Measurements from ENCODE around the gene GAL3ST3.
A peak's percentile ranks its signal among the peaks of the same experiment; 100 is the strongest.

Gene GAL3ST3

DNA sequence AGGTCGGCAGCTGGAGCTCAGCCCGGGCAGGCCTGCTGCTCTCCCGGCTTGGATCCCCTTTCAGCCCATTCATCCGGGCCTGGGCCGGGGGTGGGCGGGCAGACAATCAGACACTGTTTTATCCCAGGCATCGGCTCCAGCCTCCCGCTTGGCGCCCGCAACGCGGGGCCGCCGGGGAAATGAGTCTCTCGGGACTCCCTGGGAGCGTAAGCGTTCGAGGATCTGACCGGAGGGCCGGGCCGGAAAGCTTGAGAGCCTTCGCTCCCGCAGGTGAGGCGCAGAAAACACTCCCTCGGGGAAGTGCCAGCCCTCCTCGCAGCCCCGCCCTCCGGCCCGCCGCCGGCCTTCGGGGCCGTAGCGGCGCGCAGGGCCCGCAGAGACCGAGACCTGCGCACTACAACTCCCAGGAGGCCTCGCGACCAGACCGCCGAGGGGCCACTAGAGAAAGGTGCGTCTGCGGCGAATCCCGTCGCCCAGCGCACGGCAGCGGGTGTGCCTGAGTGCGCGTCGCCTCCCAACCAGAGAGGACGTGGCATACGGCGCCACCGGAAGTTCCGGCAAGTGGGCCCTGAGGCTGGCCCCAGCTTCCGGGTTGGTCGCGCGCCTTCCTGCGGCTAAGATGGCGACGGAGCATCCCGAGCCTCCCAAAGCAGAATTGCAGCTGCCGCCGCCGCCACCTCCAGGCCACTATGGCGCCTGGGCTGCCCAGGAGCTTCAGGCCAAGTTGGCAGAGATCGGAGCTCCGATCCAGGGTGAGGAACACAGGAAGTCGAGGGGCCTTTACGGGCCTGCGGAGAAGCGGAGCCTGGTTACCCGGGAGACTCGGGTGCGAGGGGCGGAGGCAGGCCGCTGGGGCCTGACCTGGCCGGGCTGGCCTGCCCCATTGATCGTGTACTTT is 3.1 kb upstream of the GAL3ST3 start, which contains the start of gene SF3B2:
TSS of gene SF3B2 (plus strand) at position 599 of the 898 bp plus-strand sequence. CDS start at position 620, 21 bp downstream.
- Histone ChIP-seq H3K4me1 (ENCODE audit: control insufficient read depth, insufficient read depth, low read length) (peaks cover 24% of the 10 kb centered on the region), H3K4me3 (ENCODE audit: low read length) (peak within 1 kb of the TSS; percentile 98), H3K9me3 (replicated peaks; ENCODE audit: low read length) (no peaks in the 10 kb centered on the region), H3K9ac (ENCODE audit: low read depth, low read length) (peak within 1 kb of the TSS; percentile 98), H3K36me3 (ENCODE audit: insufficient read depth, low read length) (peaks cover 26% of the 10 kb centered on the region), H3K4me2 (ENCODE audit: low read length) (peak within 1 kb of the TSS; percentile 80), H3K27me3 (ENCODE audit: control insufficient read depth, insufficient read depth, low read length) (no peaks in the 10 kb centered on the region)

DNA sequence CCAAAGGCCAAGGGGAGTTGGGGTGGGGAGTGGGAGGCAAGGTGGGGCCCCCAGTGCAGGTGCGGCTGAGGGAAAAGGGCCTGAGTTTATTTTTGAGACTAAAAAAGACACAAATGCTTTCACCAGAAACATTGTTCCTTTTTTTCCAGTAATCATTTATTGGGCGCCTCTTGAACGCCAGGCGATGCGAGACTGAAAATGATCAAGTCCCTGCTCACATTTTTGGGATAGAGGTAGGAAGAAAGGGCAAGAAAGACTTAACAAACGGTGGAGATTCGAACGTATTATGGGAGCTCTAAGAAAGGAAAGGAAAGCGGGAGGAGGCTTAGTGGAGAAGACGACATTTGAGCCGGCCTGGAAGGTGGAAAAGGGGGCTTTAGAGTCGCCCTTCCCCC is 2.4 kb upstream of the GAL3ST3 start:
- H3K27me3 ChIP-seq (ENCODE audit: control insufficient read depth, insufficient read depth, low read length): no peaks in the 10 kb centered on the region
- peak overlapping the region; percentile 98 for H3K4me3 ChIP-seq (ENCODE audit: low read length)
- peaks cover 19% of the 10 kb centered on the region for H3K36me3 ChIP-seq (ENCODE audit: insufficient read depth, low read length)
- peak overlapping the region; percentile 80 for H3K4me2 ChIP-seq (ENCODE audit: low read length)
- H3K9ac ChIP-seq (ENCODE audit: low read depth, low read length): peak overlapping the region; percentile 98
- H3K9me3 ChIP-seq (replicated peaks; ENCODE audit: low read length): no peaks in the 10 kb centered on the region
- H3K4me1 ChIP-seq (ENCODE audit: control insufficient read depth, insufficient read depth, low read length): peaks cover 24% of the 10 kb centered on the region

DNA sequence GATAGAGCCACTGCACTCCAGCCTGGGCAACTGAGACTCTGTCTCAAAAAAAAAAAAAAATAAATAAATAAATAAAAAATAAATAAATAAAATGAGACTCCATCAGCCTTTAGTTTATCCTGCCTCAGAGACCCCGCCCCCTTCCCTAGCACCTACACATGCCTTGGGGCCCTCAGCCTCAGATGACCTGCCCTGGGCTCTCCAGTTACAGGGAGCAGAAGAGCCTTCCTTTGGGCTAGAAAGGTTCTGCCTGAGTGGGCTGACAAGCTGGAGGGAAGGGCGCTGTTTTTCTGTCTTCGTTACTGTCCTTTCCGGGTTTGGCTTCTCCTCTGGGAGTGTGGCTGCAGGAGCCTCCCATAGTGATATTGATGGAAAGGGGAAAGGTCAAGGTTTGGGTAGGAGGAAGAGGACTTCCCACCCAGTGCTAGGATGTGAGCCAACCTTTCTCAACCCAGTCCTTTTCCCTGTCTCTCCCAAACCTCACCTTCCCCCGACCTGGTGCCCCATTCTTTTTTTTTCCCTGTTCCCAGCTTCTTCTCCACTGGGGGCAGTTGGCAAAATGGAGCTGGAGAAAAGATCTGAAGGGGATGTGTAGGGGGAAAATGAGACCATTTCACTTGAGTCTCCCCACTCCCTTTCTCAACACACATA is 1.7 kb upstream of the GAL3ST3 start:
- Histone ChIP-seq H3K36me3 (ENCODE audit: insufficient read depth, low read length) (peaks cover 13% of the 10 kb centered on the region), H3K9ac (ENCODE audit: low read depth, low read length) (peak overlapping the region; percentile 98), H3K4me1 (ENCODE audit: control insufficient read depth, insufficient read depth, low read length) (peaks cover 24% of the 10 kb centered on the region), H3K27me3 (ENCODE audit: control insufficient read depth, insufficient read depth, low read length) (no peaks in the 10 kb centered on the region), H3K4me3 (ENCODE audit: low read length) (no peak overlapping the region), H3K4me2 (ENCODE audit: low read length) (peak overlapping the region; percentile 80), H3K9me3 (replicated peaks; ENCODE audit: low read length) (no peaks in the 10 kb centered on the region)

DNA sequence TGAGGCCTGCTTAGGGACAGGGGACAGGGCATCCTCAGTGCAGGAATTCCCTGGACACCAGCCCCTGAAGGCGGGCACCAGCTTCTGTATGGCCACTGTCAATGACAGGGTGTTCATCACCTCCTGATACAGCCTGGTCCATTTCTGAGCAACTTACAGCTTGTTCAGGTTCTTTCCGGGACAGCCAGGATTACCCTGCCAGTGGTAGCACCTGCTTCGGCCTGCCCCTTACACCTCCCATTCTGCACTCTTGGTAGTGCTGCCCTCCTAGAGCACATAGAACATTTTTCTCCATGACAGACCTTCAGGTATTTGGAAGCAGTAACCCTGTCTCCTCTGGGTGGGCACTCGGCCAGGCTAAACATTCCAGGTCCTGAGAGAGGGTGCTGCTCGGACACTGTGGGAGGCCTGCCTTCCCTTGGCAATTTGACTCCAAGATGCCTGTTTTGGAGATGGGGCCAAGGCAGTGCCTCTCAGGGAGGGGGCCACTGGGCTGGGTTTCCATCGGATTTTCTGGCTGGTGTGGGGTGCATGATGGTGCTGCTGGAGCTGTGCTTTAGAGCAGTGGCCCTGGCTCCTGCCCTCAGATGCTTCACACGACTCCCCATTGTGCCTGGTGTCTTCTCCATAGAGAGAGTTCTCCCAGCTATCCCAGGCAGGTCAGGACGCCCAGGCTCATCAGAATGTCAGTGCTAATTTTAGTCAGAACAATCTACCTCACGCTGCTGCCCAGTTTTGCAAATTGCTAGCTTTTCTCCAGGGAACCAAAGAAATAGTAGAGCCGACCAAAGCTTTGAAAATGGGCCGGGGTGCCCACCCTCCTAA is 1.2 kb downstream of the GAL3ST3 start:
- Histone ChIP-seq H3K9me3 (replicated peaks; ENCODE audit: low read length) (no peaks in the 10 kb centered on the region), H3K36me3 (ENCODE audit: insufficient read depth, low read length) (no peaks in the 10 kb centered on the region), H3K27me3 (ENCODE audit: control insufficient read depth, insufficient read depth, low read length) (no peaks in the 10 kb centered on the region), H3K9ac (ENCODE audit: low read depth, low read length) (no peak overlapping the region), H3K4me3 (ENCODE audit: low read length) (no peak overlapping the region), H3K4me1 (ENCODE audit: control insufficient read depth, insufficient read depth, low read length) (peaks cover 21% of the 10 kb centered on the region), H3K4me2 (ENCODE audit: low read length) (no peak overlapping the region)

DNA sequence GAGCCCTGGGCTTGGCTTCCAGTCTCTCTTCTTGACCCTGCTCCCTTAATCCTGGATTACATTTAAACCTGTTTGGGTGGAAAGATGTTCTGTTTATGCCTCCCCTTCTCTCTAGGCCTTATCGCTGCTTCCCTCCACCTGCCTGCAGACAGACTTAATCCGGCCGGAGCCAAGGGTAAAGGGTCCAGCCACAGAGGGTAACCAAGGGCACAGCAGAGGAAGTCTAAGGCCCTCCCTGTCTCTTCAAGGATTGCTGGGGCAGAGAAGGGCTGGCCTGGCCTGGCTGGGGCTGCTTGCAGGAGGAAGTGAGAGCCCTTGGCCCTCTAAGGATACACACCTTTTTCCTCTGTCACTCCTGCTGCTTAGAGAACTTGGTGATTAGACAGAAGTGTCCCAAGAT is 2.1 kb downstream of the GAL3ST3 start:
- Histone ChIP-seq H3K4me2 (ENCODE audit: low read length) (no peak overlapping the region), H3K4me3 (ENCODE audit: low read length) (no peak overlapping the region), H3K36me3 (ENCODE audit: insufficient read depth, low read length) (no peaks in the 10 kb centered on the region), H3K9ac (ENCODE audit: low read depth, low read length) (no peak overlapping the region), H3K9me3 (replicated peaks; ENCODE audit: low read length) (no peaks in the 10 kb centered on the region), H3K4me1 (ENCODE audit: control insufficient read depth, insufficient read depth, low read length) (peaks cover 21% of the 10 kb centered on the region), H3K27me3 (ENCODE audit: control insufficient read depth, insufficient read depth, low read length) (no peaks in the 10 kb centered on the region)

DNA sequence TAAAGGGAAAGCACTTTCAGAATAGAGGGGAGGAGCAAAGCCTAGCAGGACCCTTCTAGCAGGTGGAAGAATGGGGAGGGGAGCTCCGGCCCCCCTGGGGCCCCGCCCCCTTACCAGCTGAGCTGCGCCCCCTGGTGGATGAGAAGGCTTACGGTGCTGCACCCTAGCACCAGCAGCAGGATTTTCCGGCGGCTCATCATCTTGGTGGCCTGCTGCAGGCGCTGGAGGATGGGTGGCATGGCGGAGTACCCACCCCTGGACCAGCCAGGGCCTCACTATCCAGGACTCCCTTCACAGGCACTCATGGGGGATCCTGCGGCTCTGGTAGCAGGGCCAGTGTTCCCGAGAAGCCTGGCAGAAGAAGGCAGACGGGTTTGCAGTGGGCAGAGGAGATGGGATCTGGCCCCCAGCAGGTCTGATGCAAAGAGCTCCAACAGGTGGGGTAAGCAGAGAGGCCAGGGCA is 3.8 kb downstream of the GAL3ST3 start:
- H3K9me3 ChIP-seq (replicated peaks; ENCODE audit: low read length): no peaks in the 10 kb centered on the region
- peaks cover 9% of the 10 kb centered on the region for H3K4me1 ChIP-seq (ENCODE audit: control insufficient read depth, insufficient read depth, low read length)
- H3K4me3 ChIP-seq (ENCODE audit: low read length): no peak overlapping the region
- H3K4me2 ChIP-seq (ENCODE audit: low read length): peak overlapping the region; percentile 50
- H3K9ac ChIP-seq (ENCODE audit: low read depth, low read length): no peak overlapping the region
- H3K36me3 ChIP-seq (ENCODE audit: insufficient read depth, low read length): no peaks in the 10 kb centered on the region
- no peaks in the 10 kb centered on the region for H3K27me3 ChIP-seq (ENCODE audit: control insufficient read depth, insufficient read depth, low read length)

DNA sequence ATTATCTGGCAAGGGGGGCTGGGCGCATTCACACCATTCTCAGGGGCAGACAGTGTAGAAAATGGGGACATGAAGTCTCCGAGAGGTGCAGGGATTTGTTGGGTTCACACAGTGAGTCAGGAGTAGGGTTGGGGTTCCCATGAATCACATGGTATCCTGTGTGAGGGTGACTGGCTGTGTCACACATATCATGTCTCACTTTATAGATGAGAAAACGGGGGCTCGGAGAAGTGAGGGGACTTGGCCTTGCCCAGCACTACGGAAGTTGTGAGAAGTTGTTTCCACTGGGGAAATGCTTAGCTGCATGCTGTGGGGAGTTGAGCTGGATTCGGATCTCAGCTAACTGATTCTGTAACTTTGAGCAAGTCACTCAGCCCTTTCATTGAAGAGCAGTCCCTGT is 4.2 kb downstream of the GAL3ST3 start:
- Histone ChIP-seq H3K36me3 (ENCODE audit: insufficient read depth, low read length) (no peaks in the 10 kb centered on the region), H3K4me2 (ENCODE audit: low read length) (peak overlapping the region; percentile 50), H3K4me3 (ENCODE audit: low read length) (no peak overlapping the region), H3K9me3 (replicated peaks; ENCODE audit: low read length) (no peaks in the 10 kb centered on the region), H3K4me1 (ENCODE audit: control insufficient read depth, insufficient read depth, low read length) (peaks cover 9% of the 10 kb centered on the region), H3K27me3 (ENCODE audit: control insufficient read depth, insufficient read depth, low read length) (no peaks in the 10 kb centered on the region), H3K9ac (ENCODE audit: low read depth, low read length) (no peak overlapping the region)

DNA sequence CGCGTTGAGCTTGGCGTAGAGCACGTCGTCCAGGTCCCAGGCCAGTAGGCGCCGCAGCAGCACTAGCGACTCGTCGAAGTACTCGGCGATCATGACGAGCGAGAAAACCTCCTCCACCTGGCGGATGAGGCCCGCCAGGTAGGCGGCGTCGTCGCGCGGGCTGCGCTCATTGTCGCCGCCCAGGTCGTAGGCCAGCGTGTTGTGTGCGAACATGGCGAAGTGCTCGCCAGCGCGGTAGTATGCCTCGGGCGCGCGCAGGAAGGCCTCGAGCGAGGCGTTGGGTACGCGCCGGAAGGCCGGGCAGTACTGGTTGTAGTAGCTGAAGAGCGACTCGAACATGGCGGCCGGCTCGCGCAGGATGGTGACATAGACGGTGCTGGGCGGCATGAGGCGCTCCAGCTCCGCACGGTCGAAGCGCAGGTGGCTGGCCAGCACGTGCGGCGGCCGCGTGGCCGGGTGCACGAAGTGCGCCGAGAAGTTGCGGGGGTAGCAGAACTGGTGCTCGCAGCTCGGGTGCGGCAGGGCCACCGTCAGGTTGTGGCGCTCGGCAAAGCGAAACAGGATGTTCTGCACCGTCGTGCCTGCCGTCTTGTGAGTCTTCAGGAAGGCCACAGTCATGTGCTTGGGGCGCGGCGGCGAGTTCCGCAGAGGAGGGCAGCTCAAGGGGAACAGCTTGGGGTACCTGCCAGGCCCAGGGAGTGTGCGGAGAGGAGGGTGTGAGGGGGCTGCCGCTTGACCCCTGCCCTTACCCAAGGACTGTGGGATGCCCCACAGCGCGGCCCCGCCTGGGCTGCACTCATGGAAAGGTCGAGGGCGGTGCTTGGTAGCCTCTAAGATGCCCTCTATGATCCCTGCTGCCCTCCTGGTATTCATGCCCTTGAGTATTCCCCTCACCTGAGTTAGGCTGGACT is 5.7 kb downstream of the GAL3ST3 start:
- no peaks in the 10 kb centered on the region for H3K36me3 ChIP-seq (ENCODE audit: insufficient read depth, low read length)
- H3K9ac ChIP-seq (ENCODE audit: low read depth, low read length): no peak overlapping the region
- peaks cover 9% of the 10 kb centered on the region for H3K4me1 ChIP-seq (ENCODE audit: control insufficient read depth, insufficient read depth, low read length)
- H3K4me2 ChIP-seq (ENCODE audit: low read length): no peak overlapping the region
- no peaks in the 10 kb centered on the region for H3K9me3 ChIP-seq (replicated peaks; ENCODE audit: low read length)
- H3K27me3 ChIP-seq (ENCODE audit: control insufficient read depth, insufficient read depth, low read length): no peaks in the 10 kb centered on the region
- no peak overlapping the region for H3K4me3 ChIP-seq (ENCODE audit: low read length)

DNA sequence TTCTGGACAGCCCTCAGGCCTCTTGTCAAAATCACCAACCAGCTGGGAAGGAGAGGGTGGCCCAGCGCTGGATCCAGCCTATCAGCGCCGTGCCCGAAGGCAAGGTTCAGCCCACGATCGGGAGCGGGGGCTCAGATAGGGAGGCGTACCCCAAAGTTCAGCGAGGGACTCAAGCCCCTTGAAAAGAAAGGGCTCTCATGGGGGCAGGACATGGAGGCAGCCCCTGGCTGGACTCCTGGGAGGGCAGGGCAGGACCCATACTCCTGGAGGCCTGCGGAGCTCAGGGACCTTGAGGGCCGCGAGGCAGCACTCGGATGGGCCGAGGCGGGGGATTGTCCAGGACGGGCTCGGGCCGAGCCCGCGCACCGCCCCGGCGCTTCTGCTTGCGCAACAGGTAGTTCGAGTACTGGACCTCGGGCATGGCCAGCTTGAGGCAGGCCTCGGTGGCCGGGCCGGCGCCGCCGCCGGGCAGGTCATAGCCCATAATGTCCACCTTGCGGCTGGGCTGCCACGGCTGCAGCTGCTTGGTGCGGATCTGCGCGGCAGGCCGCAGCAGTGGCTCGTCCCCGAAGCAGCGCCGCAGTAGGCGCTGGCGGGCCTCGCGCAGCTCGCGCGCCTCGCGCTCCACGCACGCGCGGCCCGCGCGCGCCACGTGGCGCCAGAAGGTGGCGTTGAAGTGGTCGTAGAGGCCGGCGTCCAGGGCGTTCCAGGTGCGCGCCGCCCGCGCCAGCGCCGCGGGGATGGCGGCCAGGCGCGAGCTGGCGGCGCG is 6.5 kb downstream of the GAL3ST3 start:
- Histone ChIP-seq H3K4me1 (ENCODE audit: control insufficient read depth, insufficient read depth, low read length) (peaks cover 4% of the 10 kb centered on the region), H3K4me3 (ENCODE audit: low read length) (no peak overlapping the region), H3K9me3 (replicated peaks; ENCODE audit: low read length) (no peaks in the 10 kb centered on the region), H3K27me3 (ENCODE audit: control insufficient read depth, insufficient read depth, low read length) (no peaks in the 10 kb centered on the region), H3K4me2 (ENCODE audit: low read length) (no peak overlapping the region), H3K36me3 (ENCODE audit: insufficient read depth, low read length) (no peaks in the 10 kb centered on the region), H3K9ac (ENCODE audit: low read depth, low read length) (no peak overlapping the region)

DNA sequence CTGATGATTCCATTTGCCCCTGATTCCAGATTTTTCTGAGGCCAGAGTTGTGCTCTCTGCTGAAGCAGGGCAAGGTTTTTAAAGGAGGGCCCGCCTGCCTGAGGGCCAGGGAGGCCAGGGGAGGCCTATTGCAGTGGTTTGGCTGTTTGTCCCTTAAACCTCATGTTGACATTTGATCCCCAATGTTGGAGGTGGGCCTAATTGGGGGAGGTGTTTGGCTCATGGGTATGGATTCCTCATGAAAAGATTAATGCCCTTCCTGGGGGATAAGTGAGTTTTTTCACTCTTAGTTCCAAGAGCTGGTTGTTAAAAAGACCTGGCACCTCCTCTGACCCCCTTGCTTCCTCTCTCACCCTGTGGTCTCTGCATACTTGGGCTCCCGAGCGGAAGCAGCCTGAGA is 9.2 kb downstream of the GAL3ST3 start:
- Histone ChIP-seq H3K4me2 (ENCODE audit: low read length) (no peak overlapping the region), H3K27me3 (ENCODE audit: control insufficient read depth, insufficient read depth, low read length) (no peaks in the 10 kb centered on the region), H3K4me3 (ENCODE audit: low read length) (no peak overlapping the region), H3K4me1 (ENCODE audit: control insufficient read depth, insufficient read depth, low read length) (peaks cover under 1% of the 10 kb centered on the region), H3K9ac (ENCODE audit: low read depth, low read length) (no peak overlapping the region), H3K9me3 (replicated peaks; ENCODE audit: low read length) (no peaks in the 10 kb centered on the region), H3K36me3 (ENCODE audit: insufficient read depth, low read length) (no peaks in the 10 kb centered on the region)

Measured in skeletal muscle satellite cell (primary cell).